ENCODE results near the gene SLC38A8. TPM values are rescaled to one million over a fixed set of nuclear protein-coding genes. Genes with fewer than 3 reads are reported as not detected.

Gene SLC38A8
- total RNA-seq, 3 donors from 2014 or later = not detected

GRCh38 chr16:83971165-83972130 is 71.1 kb downstream of the SLC38A8 start:
- DNase-seq (ENCODE audit: low spot score in 2 of 2) = no peak
- H3K9me3 ChIP-seq = no peaks in the 10 kb centered on the region
- no peaks in the 10 kb centered on the region for H3K36me3 ChIP-seq
- H3K4me1 ChIP-seq = no peaks in the 10 kb centered on the region
- intact Hi-C loops (cut with DNase I; ENCODE audit: low total_unique reads) = no loop called here
- no peaks in the 10 kb centered on the region for H3K27me3 ChIP-seq
- no peak overlapping the region for H3K4me3 ChIP-seq
- TF ChIP-seq POLR2A (IDR thresholded peaks at IDR 0.05) (no peak), CTCF (IDR thresholded peaks at IDR 0.05) (no peak), POLR2AphosphoS5 (IDR thresholded peaks at IDR 0.05) (no peak)
- no peak overlapping the region for H3K27ac ChIP-seq

DNA sequence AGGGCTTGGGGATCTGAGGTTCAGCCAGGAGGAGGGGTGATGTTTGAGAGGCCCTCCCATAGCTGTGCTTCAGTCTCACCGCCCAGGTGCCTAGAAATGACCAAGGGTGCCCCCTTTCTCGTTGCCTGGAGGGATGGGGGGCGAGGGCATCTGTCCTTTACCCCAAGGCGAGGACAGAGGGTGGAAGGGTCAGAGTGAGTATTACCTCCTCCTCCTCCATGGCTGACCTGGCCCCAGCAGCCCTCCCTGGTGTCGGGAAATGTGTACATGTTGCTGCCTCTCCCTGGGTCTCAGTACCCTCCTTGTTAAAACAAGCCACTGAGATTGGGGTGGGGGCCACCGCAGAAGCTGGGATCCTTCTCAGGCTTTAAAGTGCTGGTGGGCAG is 72.2 kb downstream of the SLC38A8 start:
- Histone ChIP-seq H3K9me3 (no peaks in the 10 kb centered on the region), H3K27me3 (no peaks in the 10 kb centered on the region), H3K27ac (no peak overlapping the region), H3K36me3 (no peaks in the 10 kb centered on the region), H3K4me1 (no peaks in the 10 kb centered on the region), H3K4me3 (no peak overlapping the region)
- no peak for TF ChIP-seq CTCF (IDR thresholded peaks at IDR 0.05)
- no peak for TF ChIP-seq POLR2AphosphoS5 (IDR thresholded peaks at IDR 0.05)
- no peak for TF ChIP-seq POLR2A (IDR thresholded peaks at IDR 0.05)
- intact Hi-C loops (cut with DNase I; ENCODE audit: low total_unique reads) = no loop called here
- DNase-seq (ENCODE audit: low spot score in 2 of 2) = no peak

DNA sequence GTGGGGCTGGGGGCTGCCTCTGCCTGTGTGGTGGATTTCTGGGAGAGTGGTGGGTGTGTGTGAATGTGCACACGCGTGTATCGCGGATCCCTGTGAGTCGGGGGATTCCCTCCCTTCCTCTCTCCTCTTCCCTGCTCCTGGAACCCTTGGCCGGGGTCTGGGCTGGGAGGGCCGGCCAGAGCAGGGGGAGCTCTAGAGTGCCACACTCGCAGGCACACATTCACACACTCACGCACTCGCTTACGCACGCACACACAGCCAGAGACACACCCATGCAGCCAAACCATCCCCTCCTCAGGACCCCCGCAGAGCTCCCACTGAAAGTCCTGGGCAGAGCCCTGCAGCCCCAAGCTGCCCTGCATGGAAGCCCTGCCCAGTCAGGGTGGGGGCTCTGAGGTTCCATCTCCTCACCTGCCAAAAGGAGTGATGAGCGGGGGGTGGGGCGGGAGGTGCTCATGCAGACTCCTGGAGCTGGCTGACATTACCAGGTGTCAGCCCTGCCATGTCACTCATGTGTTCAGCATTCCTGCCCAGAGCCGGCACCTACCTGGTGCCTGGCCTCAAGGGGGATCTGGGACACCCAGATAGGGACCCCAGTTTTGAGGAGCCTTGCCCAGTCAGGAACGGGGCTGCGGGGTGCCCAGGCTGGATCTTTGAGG is 72.7 kb downstream of the SLC38A8 start:
- Histone ChIP-seq H3K27me3 (no peaks in the 10 kb centered on the region), H3K36me3 (no peaks in the 10 kb centered on the region), H3K4me1 (no peaks in the 10 kb centered on the region), H3K4me3 (no peak overlapping the region), H3K27ac (no peak overlapping the region), H3K9me3 (no peaks in the 10 kb centered on the region)
- TF ChIP-seq POLR2A (IDR thresholded peaks at IDR 0.05) = no peak
- TF ChIP-seq CTCF (IDR thresholded peaks at IDR 0.05) = no peak
- TF ChIP-seq POLR2AphosphoS5 (IDR thresholded peaks at IDR 0.05) = no peak
- intact Hi-C loops (cut with DNase I; ENCODE audit: low total_unique reads) = no loop called here
- DNase-seq (ENCODE audit: low spot score in 2 of 2) = no peak

DNA sequence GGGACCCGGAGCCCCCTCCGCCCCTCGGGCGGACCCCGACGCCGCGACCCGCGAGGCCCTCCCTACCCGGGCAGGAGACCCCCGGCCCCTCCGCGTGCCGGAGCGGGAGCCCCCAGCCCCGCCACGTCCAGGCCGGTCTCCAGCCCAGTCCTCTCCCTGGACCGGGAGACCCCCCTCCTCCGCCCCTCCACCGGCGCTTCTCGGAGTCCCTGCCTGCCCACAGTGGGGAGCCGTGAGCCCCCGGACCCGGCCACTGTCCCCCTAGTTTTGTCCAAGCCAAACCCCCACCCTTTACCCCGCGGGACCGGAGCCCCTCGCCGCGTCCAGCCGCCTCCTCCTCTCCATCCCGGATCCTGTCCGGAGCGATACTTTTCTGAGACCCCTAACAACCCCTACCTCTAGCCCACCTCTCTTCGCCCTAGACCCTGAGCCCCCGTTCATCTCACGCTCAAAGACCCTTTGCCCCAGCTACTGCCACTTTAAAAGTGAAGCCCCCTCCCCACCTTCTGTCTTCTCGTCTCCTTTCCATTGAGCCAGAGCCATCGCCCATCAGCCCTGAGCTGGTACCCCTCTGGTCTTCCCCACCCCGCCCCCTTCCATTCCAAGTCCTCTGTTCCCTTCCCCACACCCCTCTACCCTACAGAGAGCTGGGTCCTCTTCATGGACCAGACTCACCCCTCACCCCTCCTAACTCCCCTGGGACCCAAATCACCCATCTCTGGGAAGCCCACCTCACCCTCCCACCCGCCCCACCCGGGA is 73.5 kb downstream of the SLC38A8 start:
- Histone ChIP-seq H3K27ac (no peak overlapping the region), H3K4me1 (no peaks in the 10 kb centered on the region), H3K27me3 (no peaks in the 10 kb centered on the region), H3K9me3 (no peaks in the 10 kb centered on the region), H3K4me3 (peak overlapping the region; percentile 17 to 65 (median 23)), H3K36me3 (no peaks in the 10 kb centered on the region)
- intact Hi-C loops (cut with DNase I; ENCODE audit: low total_unique reads) = no loop called here
- TF ChIP-seq CTCF (IDR thresholded peaks at IDR 0.05) (no peak), POLR2AphosphoS5 (IDR thresholded peaks at IDR 0.05) (no peak), POLR2A (IDR thresholded peaks at IDR 0.05) (no peak)
- DNase-seq (ENCODE audit: low spot score in 2 of 2) = no peak
